Esophagus muscularis mucosa (tissue), 4 donors: ENCODE data around the gene SLC2A1. TPM values are rescaled to one million over a fixed set of nuclear protein-coding genes. Genes with fewer than 3 reads are reported as not detected.

Source experiments
- DNase-seq: peaks from one replicate; pipeline ENCODE4 v3.0.0-alpha.2; 2017; ENCODE audit errors: extremely low spot score
- H3K27ac ChIP-seq, 4 donors: fragments of 200-600 bp; sonication (generic); replicated peaks in 1 of 4; 1 replicate in 3 of 4; 2 replicates in 1 of 4; pipeline ENCODE4 v1.5.1; 2016 to 2019; ENCODE audit warnings: mild to moderate bottlenecking in 1 of 4
- H3K27me3 ChIP-seq, 4 donors: fragments of 200-600 bp; sonication (generic); one replicate each; pipeline versions ENCODE4 v1.5.1 to v1.6.0; 2016 to 2019
- H3K36me3 ChIP-seq, 4 donors: fragments of 200-600 bp; sonication (generic); one replicate each; pipeline ENCODE4 v1.5.1; 2016 to 2019
- H3K4me1 ChIP-seq, 4 donors: fragments of 200-600 bp; sonication (generic); one replicate each; pipeline ENCODE4 v1.5.1; 2016 to 2019
- H3K4me3 ChIP-seq, 4 donors: fragments of 200-600 bp; sonication (generic); 1 replicate in 2 of 4; 2 replicates in 2 of 4; pipeline ENCODE4 v1.5.1; 2016 to 2019; ENCODE audit warnings: mild to moderate bottlenecking in 4 of 4, moderate library complexity in 1 of 4
- H3K9me3 ChIP-seq, 4 donors: fragments of 200-600 bp; sonication (generic); 1 replicate in 3 of 4; 2 replicates in 1 of 4; pipeline ENCODE4 v1.5.1; 2016 to 2019
- CTCF ChIP-seq, 3 experiments: fragments of 200-600 bp in 2 of 3; fragments of 450-650 bp in 1 of 3; sonication (generic) in 2 of 3; IDR thresholded peaks; one replicate each; pipeline ENCODE4 v1.5.1; 2017 to 2019; ENCODE audit warnings: antibody characterized with exemption in 3 of 3, mild to moderate bottlenecking in 2 of 3, moderate library complexity in 1 of 3
- EP300 ChIP-seq: sonication (generic); formaldehyde crosslinking; IDR thresholded peaks from one replicate; pipeline ENCODE4 v1.6.1; 2017; ENCODE audit warnings: antibody characterized with exemption
- POLR2A ChIP-seq: fragments of 450-650 bp; IDR thresholded peaks from one replicate; pipeline ENCODE4 v1.6.1; 2017; ENCODE audit warnings: antibody characterized with exemption, moderate library complexity, mild to moderate bottlenecking, low read depth
- POLR2AphosphoS5 ChIP-seq, 2 donors: sonication (generic); formaldehyde crosslinking; IDR thresholded peaks; one replicate each; pipeline ENCODE4 v1.6.1; 2017; ENCODE audit warnings: antibody characterized with exemption in 2 of 2
- WGBS: methylation state at CpG from one replicate; pipeline ENCODE4 v1.1.5; 2018; 5-methylcytosine and 5-hydroxymethylcytosine counted together
- intact Hi-C: fragments of 100-400 bp; cut with DNase I; formaldehyde crosslinking; loops from one replicate; pipeline ENCODE4 v1.15.1; 2023
- total RNA-seq, 4 donors: library from RNA; depleted of rRNA; stranded (reverse); fragments of >200 nt; gene quantifications; one replicate each; pipeline versions ENCODE4 v1.1.0 to v1.2.1, GENCODE V29; 2016

The SLC2A1 gene
- total RNA-seq, 4 donors from 2014 or later = 17.4 to 63.6 (median 31.8) TPM

GRCh38 chr1:42935971-42936308 is 22.7 kb downstream of the SLC2A1 start:
- intact Hi-C loops = no loop called here
- no peaks in the 10 kb centered on the region for H3K27me3 ChIP-seq
- 95% methylated on average over 3 of the region's 5 CpGs for WGBS
- peaks cover 0 to 14% (median 7%) of the 10 kb centered on the region in 4 donors for H3K36me3 ChIP-seq
- peak overlapping the region in 2 of 4 donors; percentile 23 to 52 for H3K27ac ChIP-seq
- H3K4me1 ChIP-seq = peaks cover 21 to 45% (median 39%) of the 10 kb centered on the region in 4 donors
- DNase-seq = no peak
- H3K4me3 ChIP-seq = no peak overlapping the region
- no peaks in the 10 kb centered on the region for H3K9me3 ChIP-seq
- TF ChIP-seq POLR2AphosphoS5 (IDR thresholded peaks at IDR 0.05) (no peak), POLR2A (no peak), EP300 (no peak)

- TF ChIP-seq POLR2A (no peak), EP300 (no peak), POLR2AphosphoS5 (IDR thresholded peaks at IDR 0.05) (no peak), CTCF (IDR thresholded peaks at IDR 0.05) (no peak)
- peaks cover 0 to 18% (median 10%) of the 10 kb centered on the region in 4 donors for H3K36me3 ChIP-seq
- H3K4me1 ChIP-seq = peaks cover 16 to 40% (median 36%) of the 10 kb centered on the region in 4 donors
- DNase-seq = no peak
- no peak overlapping the region for H3K4me3 ChIP-seq
- peak overlapping the region in 1 of 4 donors; percentile 23 for H3K27ac ChIP-seq
- H3K9me3 ChIP-seq = no peaks in the 10 kb centered on the region
- WGBS = 83% methylated on average over 8 of the region's 8 CpGs
- no peaks in the 10 kb centered on the region for H3K27me3 ChIP-seq
- intact Hi-C loops = no loop called here
These were observed 23.3 kb downstream of the SLC2A1 start for GRCh38 chr1:42935313-42935895.

- intact Hi-C loops = no loop called here
- no peaks in the 10 kb centered on the region for H3K9me3 ChIP-seq
- H3K27ac ChIP-seq = no peak overlapping the region
- H3K36me3 ChIP-seq = peaks cover 3 to 24% (median 17%) of the 10 kb centered on the region in 4 donors
- no peak overlapping the region for H3K4me3 ChIP-seq
- H3K4me1 ChIP-seq = peaks cover 9 to 40% (median 34%) of the 10 kb centered on the region in 4 donors
- TF ChIP-seq EP300 = no peak
- no peak for TF ChIP-seq POLR2AphosphoS5 (IDR thresholded peaks at IDR 0.05)
- TF ChIP-seq POLR2A = no peak
- no peak for TF ChIP-seq CTCF (IDR thresholded peaks at IDR 0.05)
- WGBS = 94% methylated on average over 15 of the region's 20 CpGs
- H3K27me3 ChIP-seq = no peaks in the 10 kb centered on the region
- DNase-seq = no peak
These were observed 23.9 kb downstream of the SLC2A1 start for GRCh38 chr1:42934541-42935312.

GRCh38 chr1:42933610-42934491 is 24.8 kb downstream of the SLC2A1 start:
- Histone ChIP-seq H3K4me3 (no peak overlapping the region), H3K27ac (no peak overlapping the region), H3K4me1 (peaks cover 9 to 40% (median 32%) of the 10 kb centered on the region in 4 donors), H3K36me3 (peaks cover 12 to 32% (median 24%) of the 10 kb centered on the region in 4 donors), H3K9me3 (no peaks in the 10 kb centered on the region), H3K27me3 (no peaks in the 10 kb centered on the region)
- intact Hi-C loops = no loop called here
- TF ChIP-seq POLR2AphosphoS5 (IDR thresholded peaks at IDR 0.05) (no peak), EP300 (no peak), POLR2A (no peak), CTCF (IDR thresholded peaks at IDR 0.05) (no peak)
- no peak for DNase-seq
- WGBS = 94% methylated on average over 9 of the region's 9 CpGs
